Retinal pigment epithelial cell (primary cell): Measurements from ENCODE around the gene PPP1R37.

Source experiments
- DNase-seq: peaks from one replicate; pipeline ENCODE4 v3.0.0-alpha.2; 2010; ENCODE audit warnings: low read depth
- H3K4me3 ChIP-seq: 2 replicates; pipeline ENCODE4 v1.5.1; 2011; ENCODE audit warnings: mild to moderate bottlenecking, low read length, control low read depth, moderate library complexity
- TF ChIP-seq, protein P1 (sequence below): conservative IDR thresholded peaks from 2 replicates; pipeline ENCODE4 v1.5.1; 2011; ENCODE audit warnings: low read depth, low read length, control low read depth, inconsistent platforms

The PPP1R37 gene

DNA sequence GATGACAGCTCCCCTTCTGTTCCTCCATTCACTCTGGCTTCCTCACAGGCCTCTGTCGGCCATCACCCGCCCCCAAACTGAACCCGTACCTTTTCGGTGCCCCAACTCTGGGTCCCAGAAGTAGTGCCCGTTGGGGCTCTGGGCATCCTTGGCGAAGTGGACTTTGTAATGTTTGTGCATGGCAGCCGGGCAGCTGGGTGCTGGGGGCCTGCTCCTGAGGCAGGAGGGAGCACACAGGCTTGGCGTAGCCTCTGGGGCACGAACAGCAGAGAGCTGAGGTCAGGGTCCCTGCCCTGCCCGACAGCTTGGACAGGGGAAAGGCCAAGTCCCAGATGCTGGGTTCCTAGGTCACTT lies 67.0 kb downstream of the PPP1R37 start:
- H3K4me3 ChIP-seq, result no peak overlapping the region
- TF ChIP-seq, protein P1, sequence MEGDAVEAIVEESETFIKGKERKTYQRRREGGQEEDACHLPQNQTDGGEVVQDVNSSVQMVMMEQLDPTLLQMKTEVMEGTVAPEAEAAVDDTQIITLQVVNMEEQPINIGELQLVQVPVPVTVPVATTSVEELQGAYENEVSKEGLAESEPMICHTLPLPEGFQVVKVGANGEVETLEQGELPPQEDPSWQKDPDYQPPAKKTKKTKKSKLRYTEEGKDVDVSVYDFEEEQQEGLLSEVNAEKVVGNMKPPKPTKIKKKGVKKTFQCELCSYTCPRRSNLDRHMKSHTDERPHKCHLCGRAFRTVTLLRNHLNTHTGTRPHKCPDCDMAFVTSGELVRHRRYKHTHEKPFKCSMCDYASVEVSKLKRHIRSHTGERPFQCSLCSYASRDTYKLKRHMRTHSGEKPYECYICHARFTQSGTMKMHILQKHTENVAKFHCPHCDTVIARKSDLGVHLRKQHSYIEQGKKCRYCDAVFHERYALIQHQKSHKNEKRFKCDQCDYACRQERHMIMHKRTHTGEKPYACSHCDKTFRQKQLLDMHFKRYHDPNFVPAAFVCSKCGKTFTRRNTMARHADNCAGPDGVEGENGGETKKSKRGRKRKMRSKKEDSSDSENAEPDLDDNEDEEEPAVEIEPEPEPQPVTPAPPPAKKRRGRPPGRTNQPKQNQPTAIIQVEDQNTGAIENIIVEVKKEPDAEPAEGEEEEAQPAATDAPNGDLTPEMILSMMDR, result no peak
- no peak for DNase-seq

GRCh38 chr19:45160870-45161737 lies 68.1 kb downstream of the PPP1R37 start, which contains the start of gene NKPD1:
TSS of gene NKPD1 (minus strand) at chr19:45160982. CDS start at chr19:45160150, 832 bp downstream.
- TF ChIP-seq, protein P1, result no peak

DNA sequence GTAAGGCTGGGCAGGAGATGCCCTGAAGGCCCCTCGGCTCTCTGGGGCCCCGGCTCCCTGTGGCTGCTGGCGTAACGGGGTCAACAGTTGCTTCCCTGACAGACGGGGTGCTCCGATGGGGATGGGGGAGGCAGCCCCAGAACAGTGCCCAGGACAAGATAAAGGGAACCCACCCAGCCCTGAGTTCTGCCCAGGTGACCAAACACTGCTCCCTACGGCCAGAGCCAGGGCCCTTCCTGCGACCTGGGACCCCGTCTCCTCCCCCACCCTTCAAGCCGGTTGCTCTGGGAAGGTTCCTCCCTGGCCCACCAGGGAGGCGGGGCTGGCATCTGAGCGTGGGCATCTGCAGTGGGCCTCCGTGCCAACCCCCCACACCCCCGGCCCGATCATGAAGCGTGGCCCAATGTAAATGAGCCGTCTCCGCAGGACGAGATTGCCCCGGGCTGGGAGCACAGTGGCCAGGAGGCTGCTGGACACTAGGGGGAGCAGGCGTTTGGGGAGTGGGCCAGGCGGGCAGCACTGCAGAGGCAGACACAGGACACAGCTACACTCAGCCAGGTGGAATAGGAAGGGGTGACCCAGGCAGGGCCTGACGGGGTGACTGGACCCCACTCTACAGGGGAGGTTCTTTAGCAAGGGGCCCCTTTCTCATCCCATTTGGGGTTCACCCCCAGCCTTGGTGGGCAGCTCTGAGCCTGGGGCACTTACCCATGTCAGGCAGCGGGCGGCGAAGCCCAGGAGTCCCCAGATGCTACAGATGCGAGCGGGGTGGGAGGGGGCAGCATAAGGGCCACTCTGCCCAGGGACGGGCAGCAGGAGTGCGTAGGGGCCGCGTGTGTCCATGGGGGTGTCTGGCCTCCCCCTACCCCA lies 69.0 kb downstream of the PPP1R37 start:
- no peak overlapping the region for H3K4me3 ChIP-seq
- TF ChIP-seq, protein P1, result peak; percentile 88
- no peak for DNase-seq

More at GRCh38 chr19:45160870-45161737, 68.1 kb downstream of the PPP1R37 start, which contains the start of gene NKPD1:
- no peak for DNase-seq
- no peak within 1 kb of the TSS for H3K4me3 ChIP-seq

DNA sequence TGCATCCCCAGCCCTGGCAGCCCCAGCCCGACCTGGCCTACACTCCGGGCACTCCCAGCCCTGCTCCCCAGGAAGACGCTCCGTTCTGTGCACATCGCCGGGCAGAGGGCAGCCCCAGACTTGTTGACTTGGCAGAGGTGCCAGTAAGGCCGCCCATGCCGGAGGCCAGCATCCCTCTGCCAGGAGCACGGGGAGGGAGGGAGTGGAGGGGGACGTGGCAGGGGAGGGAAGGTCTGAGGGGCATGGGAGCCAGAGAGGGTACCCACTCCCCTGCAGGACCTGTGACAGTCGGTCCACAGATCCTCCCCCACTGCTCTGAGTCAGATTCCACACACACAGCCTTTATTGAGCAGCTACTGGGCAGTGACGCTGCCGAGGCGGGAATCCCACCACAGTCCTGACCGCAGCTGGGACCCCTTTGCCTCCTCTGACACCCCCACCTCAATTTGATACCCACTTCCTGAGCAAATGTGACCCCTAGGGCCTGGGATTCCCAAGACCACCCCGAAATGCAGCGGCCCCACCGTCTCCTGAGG lies 69.7 kb downstream of the PPP1R37 start:
- no peak for DNase-seq
- no peak overlapping the region for H3K4me3 ChIP-seq
- TF ChIP-seq, protein P1, result no peak

- H3K4me3 ChIP-seq, result no peak overlapping the region
- TF ChIP-seq, protein P1, result no peak
- DNase-seq, result no peak
These were observed 70.2 kb downstream of the PPP1R37 start for GRCh38 chr19:45163156-45163555.

- TF ChIP-seq, protein P1, result no peak
- H3K4me3 ChIP-seq, result no peak overlapping the region
- no peak for DNase-seq
These were observed 70.9 kb downstream of the PPP1R37 start for GRCh38 chr19:45163751-45164460.
